Pons (tissue), 1 donor: ENCODE data around the gene GIGYF2.
A peak's percentile ranks its signal among the peaks of the same experiment; 100 is the strongest.
"Not testable (repeated sequence)": the region's sequence is repeated elsewhere in the genome, so short reads cannot be mapped to it uniquely, and the experiment has no call there.

ENCODE experiments used
- DNase-seq: peaks from one replicate; pipeline ENCODE4 v3.0.0-alpha.2; 2016; ENCODE audit warnings: low spot score

Gene GIGYF2

DNA sequence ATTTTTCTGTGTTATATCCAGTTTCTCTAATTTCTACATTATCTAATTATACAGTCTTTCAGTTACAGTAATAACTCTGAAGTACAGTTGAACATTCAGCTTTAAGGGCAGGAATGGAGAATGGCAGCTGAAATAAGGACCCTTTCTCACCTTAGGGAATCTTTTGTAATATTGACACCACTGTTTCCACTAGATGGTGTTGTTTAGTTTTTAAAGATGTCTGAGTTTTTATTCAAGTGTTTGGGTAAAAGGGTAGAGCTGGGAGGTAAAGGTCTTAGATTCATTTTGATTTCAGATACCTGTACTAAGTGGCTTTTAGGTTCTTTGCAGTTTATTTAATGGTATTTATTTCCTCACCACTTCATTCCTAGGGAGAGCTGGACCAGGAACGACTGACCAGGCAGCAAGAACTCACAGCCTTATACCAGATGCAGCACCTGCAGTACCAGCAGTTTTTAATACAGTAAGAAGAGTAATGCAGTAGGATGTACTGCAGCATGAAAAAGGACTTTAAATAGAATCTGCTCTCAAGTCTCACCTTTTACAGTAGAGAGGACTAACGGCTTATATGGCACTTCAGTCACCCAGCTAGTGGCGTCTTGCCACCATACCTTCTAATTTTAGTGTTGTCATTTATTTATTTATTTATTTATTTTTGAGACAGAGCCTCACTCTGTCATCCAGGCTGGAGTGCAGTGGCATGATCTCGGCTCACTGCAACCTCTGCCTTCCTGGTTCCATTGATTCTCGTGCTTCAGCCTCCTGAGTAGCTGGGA, 112.4 kb downstream of the GIGYF2 start:
- peak; percentile 24 for DNase-seq

DNA sequence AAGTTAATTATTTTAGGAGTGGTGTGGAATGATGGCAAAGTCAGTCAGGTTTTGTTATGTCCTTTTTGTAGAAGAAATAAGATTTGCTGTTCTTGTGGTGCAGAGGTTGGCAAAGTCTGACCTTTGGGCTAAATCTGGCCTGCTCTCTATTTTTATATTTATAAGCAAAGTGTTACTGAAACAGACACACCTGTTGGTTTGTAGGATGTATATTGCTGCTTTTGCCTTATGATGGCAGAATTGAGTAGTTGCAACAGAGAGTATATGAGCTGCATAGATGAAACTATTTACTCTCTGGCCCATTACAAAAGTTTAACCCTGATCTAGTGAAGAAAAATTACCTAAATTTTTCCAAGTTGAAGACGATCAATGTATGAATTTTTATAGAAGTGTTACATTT, 113.3 kb downstream of the GIGYF2 start:
- no peak for DNase-seq

- peak; percentile 22 for DNase-seq
Observed at GRCh38 chr2:232815569-232815968, 118.4 kb downstream of the GIGYF2 start.

- no peak for DNase-seq
Observed at GRCh38 chr2:232816657-232817056, 119.5 kb downstream of the GIGYF2 start.

GRCh38 chr2:232817756-232818155, 120.6 kb downstream of the GIGYF2 start:
- peak; percentile 60 for DNase-seq

- DNase-seq = no peak
Observed at GRCh38 chr2:232829988-232830387, 132.9 kb downstream of the GIGYF2 start.

GRCh38 chr2:232831496-232831895, 134.4 kb downstream of the GIGYF2 start:
- no peak for DNase-seq

DNA sequence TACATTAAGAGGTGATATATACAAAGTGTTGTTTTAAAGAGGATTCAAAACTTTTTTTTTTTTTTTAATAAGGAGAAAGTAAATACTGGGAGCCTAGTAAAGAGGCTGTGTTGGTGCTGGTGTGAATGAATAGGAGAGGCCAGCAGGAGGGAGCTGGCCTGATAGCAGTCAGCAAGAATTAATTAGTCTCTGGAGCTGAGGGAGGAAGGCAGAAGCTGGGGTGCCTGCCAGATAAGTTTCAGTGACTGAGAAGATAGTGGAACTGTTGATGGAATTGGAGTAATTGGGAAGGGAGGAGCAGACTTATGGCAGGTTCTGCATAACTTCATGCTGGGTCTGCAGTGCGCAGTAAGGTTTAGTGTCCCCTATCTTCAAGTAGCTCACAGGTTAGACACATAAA, 136.7 kb downstream of the GIGYF2 start:
- peak; percentile 55 for DNase-seq

GRCh38 chr2:232835687-232836208, 138.6 kb downstream of the GIGYF2 start:
- DNase-seq = no peak

GRCh38 chr2:232836934-232837333, 139.8 kb downstream of the GIGYF2 start:
- DNase-seq = no peak

- no peak for DNase-seq
Observed at GRCh38 chr2:232838406-232838874, 141.3 kb downstream of the GIGYF2 start.

GRCh38 chr2:232839411-232840079, 142.4 kb downstream of the GIGYF2 start:
- DNase-seq = peak; percentile 89

- no peak for DNase-seq
Observed at GRCh38 chr2:232842689-232843088, 145.6 kb downstream of the GIGYF2 start.

DNA sequence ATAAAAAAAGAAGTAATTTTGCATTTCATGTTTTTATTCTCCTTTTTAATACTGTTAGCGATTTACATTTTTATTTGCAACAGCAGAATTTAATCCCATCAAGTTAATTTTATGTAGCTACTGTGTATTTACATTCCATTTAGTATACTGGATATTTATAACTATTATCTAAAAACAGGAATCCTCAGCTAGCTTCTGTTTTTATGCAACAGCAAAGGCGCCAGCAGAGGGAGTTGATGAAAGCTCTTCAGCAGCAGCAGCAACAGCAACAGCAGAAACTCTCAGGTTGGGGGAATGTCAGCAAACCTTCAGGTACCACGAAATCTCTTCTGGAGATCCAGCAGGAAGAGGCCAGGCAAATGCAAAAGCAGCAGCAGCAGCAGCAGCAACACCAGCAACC, 146.7 kb downstream of the GIGYF2 start:
- DNase-seq = no peak

GRCh38 chr2:232846055-232846454, 148.9 kb downstream of the GIGYF2 start:
- no peak for DNase-seq

DNA sequence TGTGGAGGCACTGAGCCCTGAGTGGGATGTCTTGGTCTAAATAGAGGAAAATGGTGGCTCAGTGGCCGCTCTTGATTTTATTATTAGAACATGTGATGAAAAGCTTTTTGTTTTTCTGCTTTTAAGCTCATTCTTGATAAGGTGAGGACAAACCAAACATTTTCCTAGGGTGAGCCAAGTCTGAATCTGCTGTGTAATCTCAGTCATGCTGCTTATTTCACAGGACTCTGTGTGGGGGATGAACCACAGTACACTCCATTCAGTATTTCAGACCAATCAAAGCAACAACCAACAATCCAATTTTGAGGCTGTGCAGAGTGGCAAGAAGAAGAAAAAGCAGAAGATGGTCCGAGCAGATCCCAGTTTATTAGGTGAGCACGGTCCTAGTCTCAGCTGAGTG, 152.9 kb downstream of the GIGYF2 start:
- no peak for DNase-seq

DNA sequence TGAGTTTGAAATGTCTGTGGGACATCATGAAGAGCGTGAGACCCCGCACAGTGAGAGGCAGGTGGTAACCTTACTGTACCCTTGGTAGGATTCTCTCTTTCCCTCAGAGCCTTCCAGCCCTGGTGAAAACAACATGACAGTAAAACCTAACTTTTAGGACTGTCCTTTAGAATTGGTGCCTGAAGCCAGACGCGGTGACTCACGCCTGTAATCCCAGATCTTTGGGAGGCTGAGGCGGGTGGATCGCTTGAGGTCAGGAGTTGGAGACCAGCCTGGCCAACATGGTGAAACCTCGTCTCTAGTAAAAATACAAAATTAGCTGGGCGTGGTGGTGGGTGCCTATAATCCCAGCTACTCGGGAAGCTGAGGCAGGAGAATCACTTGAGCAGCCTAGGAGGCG, 154.9 kb downstream of the GIGYF2 start:
- DNase-seq = not testable (repeated sequence)

GRCh38 chr2:232852676-232853075, 155.5 kb downstream of the GIGYF2 start:
- no peak for DNase-seq

GRCh38 chr2:232854082-232854481, 157.0 kb downstream of the GIGYF2 start:
- no peak for DNase-seq

DNA sequence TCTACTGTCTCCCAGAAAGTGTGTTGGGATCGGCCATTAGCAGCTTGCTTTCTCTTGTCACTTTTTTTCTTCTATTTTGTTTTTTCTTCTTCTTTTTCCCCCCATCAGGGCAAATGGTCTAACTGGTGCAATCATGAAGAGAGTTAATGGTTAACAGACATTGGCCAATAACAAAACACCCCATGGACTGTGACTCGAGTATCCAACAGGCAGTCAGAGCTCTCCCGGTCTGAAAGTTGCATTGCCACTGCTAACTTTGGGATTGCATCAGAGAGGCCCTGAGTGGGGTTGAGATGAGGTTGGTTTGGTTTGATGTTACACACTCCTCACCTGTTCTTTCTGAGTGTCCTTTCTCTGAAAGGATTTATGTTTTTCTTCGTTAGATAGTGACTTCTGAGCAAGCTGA, 160.0 kb downstream of the GIGYF2 start:
- DNase-seq = no peak

GRCh38 chr2:232859385-232859916, 162.3 kb downstream of the GIGYF2 start:
- DNase-seq = no peak

- no peak for DNase-seq
Observed at GRCh38 chr2:232860593-232861241, 163.6 kb downstream of the GIGYF2 start.
